ENCODE data around the gene TM4SF18.
"Not testable (repeated sequence)": the region's sequence is repeated elsewhere in the genome, so short reads cannot be mapped to it uniquely, and the experiment has no call there.

Gene TM4SF18, protein sequence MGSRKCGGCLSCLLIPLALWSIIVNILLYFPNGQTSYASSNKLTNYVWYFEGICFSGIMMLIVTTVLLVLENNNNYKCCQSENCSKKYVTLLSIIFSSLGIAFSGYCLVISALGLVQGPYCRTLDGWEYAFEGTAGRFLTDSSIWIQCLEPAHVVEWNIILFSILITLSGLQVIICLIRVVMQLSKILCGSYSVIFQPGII

DNA sequence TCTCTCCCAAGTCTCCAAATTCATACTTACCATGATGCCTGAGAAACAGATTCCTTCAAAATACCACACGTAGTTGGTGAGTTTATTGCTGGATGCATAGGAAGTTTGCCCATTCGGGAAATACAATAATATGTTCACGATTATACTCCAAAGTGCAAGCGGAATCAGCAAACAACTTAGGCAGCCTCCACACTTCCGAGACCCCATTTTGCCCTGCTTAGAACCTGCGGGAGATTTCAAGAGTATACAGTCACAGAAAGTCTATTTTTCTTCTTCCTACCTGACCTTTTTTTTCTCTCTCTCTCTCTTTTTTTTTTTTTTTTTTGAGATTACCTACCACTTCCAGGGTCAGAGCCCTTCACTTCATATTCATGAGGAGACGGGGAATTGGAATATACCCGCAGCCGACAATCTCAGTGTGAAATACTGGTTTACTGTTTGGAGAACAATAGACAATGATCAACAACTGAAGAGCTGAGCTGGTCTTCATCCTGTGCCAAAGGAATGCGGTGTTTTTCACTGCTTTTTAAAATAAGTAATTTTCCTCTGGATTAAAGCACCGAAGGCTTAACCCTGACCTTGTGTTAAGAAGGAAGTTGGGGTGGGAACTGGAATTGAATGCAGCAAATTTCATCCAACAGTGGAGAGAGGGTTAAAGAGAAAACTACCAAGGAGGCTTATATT is at the start of gene TM4SF18:
TM4SF18 (minus strand) TSS at position 461 of the 684 bp plus-strand sequence; CDS start at position 207, 254 bp downstream.
- DNase-seq: no peak

DNA sequence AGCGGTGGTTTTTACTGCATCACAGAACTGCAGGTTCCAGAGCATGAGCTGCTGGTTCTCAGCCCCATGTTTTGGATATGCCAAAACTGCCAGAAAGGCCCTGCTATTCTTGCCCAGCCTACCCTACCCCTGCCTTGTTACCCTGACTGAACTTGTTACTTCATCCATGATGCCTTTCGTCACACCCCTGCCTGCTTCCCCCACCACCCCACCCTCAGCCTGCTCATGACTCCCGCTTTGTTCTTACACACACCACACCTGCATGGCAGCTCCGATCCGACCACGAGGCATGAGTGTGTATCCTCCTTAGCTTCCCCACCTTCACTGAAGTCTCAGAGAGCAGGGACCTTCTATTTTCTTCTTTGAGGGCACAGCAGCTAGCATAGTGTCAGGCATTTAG is 49.1 kb upstream of the TM4SF18 start:
- DNase-seq: no peak

DNA sequence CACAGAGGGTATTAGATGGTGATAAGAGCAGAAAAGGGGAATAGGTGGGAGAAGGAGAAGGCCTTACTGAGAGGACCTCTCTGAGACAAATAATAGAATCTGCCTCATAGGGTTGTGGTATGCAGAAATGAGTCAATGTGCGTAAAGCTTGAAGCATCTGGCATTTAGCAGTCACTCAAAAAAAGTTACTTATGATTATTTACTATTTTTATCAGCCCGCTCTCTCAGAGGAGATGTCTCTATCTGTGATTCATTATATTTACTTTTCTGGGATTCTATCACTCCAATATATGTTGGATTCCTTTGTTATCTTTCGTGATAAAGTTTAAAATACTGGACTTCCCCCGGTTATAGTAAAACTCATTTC is 48.6 kb upstream of the TM4SF18 start:
- DNase-seq: peak; percentile 83

DNA sequence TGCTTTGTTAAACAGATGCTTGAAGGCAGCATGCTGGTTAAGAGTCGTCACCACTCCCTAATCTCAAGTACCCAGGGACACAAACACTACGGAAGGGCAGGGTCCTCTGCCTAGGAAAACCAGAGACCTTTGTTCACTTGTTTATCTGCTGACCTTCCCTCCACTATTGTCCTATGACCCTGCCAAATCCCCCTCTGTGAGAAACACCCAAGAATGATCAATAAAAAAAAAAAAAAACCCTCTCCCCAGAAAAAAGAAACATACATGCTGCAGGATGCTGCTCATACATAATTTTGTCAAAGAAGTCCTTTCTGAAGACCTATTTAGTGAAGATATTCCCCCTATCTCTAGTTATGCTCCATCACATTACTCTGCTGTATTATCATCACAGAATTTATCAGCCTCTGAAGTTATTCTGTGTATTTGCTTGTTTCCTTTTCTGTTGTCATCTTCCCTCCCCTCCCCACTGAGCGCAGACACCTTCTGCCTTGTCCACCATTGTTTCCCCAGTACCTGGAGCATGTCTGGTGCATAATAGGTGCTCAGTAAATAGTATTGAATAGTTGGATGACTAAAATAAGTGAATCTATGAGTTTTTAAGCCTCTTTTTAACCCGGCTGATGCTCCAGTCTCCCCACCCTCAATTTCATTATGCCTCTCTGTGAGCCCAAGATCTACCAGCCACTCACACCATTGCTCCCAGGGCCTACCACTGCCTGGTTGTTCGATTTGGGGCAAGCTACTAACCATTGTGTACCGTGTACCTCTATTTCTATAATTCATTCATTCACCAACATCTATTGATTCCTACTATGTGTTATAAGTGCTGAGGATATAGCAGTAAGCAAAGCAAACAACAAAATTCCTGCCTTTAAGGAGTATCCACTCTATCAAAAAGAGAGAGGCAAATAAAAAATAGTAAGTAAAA is 48.0 kb upstream of the TM4SF18 start:
- DNase-seq: no peak

DNA sequence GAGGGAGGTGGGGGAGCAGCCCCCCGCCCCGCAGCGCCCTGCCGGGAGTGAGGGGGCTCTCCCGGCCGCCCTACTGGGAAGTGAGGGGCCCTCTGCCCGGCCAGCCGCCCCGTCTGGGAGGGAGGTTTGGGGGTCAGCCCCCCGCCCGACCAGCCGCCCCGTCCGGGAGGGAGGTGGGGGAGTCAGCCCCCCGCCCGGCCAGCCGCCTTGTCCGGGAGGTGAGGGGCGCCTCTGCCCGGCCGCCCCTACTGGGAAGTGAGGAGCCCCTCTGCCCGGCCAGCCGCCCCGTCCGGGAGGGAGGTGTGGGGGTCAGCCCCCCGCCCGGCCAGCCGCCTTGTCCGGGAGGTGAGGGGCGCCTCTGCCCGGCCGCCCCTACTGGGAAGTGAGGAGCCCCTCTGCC is 46.8 kb upstream of the TM4SF18 start:
- not testable (repeated sequence) for DNase-seq

DNA sequence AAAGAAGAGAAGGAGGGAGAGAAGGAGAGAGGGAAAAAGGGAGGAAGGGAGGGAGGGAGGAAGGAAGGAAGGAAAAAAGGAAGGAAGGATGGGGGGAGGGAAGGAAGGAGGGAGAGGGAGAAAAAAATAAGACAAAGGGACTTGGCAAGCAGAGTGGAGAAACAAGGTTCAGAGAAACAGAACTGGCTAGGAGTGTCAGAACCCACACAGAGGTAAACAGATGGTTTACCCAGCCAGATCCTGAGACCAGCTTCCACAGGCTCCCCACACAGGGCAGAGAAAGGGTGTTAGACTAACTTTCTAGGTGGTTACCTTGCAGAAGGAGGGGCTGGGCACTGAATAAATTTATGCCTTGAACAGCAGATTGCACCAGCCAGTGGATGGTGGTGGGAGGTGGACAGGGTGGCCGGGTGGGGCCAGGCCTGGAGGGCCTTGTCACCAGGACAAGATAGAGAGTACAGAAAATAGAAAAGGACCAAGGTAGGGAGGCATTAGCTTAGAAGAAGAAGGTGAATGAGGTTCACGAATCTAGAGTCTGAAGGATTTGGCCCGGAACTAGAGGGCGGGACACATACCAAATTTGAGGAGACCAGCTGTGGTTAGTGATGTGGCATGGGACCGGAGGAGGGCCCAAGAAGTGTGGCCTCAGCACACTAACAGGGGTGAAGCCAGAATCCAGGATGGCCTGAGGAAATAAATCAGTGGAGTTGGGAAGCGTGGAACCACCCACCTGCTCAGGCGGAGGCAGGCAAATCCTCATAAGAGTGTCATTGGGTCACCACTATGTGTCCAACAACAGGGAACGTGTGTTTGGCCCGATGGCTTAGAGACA is 45.3 kb upstream of the TM4SF18 start:
- DNase-seq: no peak

DNA sequence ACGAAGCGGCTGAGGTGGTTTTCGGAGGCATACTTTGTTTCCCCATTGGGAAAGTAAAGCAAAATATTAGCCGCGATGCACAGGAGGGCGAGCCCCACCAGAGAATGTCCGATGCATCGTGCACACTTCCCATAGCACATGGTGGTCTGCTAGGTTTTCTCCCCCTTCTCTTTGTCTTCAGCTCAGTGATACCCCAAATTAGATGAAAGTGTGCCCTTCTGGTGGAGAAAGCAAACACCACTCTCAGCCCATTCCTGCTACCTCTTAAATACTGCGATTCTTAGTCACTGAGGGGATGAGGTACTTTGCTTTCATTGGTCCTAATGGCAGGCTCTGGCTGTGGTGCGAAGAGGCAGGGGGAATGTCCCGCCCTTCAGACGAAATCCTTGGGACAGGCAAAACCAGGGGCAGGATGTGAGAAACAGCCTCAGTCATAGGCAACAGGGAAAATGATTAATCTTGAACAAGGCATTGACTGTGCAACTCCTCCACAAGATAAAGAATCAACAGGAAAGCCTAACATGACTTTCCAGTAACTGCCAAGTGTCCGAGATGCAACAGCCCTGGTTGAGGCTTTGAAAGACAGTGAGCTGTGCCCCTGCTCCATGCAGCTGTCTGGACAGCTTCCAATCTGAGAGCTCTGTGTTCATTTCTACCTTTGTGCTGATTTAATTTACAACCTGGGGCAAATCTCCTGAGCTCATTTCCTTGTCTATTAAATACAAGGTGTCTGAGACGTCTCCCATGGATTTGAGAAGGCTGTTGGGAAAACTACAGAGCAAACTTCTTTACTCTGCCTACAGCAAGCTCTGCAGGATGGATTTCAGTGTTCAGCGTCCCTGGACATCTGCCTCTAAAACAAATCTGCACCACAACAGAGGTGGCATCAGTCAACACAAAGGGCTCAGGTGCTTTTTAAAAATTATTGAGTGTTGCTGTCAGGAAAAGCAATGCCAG is 44.2 kb upstream of the TM4SF18 start, which contains the start of gene TM4SF1:
TM4SF1 (minus strand) TSS at position 242 of the 957 bp plus-strand sequence; CDS start at position 140, 102 bp downstream.
- peak; percentile 95 for DNase-seq

DNA sequence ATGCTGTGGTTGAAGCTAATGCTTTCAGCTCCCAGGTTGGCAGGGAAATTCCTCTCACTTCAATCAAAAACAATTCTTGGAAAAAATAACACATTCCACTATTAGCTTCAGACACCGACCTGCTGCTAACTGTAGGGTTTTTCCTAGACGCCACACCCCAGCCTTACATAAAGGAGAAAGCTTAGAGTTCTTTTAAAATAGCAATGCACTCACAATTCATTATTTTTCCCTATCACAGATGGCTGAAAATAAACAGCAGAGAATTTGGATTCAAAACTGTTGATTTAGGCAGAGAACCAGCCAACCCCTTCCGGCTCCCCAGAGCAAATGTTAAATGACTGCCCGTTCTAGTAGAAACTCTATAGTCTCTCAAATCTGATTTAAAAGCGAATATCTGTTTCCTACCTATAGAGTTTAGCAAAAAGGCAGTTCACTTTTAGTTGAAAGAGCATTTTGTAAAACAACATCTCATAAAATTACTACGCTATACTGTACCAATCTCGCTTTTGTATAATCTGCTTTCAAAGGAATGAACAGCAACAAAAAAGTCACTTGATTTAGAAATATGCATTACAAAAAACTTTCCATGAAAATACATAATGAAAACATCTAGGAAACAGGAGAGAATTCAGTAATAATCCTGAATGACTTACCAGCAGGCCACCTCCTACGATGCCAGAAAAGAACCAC is 43.4 kb upstream of the TM4SF18 start:
- DNase-seq: peak; percentile 35

DNA sequence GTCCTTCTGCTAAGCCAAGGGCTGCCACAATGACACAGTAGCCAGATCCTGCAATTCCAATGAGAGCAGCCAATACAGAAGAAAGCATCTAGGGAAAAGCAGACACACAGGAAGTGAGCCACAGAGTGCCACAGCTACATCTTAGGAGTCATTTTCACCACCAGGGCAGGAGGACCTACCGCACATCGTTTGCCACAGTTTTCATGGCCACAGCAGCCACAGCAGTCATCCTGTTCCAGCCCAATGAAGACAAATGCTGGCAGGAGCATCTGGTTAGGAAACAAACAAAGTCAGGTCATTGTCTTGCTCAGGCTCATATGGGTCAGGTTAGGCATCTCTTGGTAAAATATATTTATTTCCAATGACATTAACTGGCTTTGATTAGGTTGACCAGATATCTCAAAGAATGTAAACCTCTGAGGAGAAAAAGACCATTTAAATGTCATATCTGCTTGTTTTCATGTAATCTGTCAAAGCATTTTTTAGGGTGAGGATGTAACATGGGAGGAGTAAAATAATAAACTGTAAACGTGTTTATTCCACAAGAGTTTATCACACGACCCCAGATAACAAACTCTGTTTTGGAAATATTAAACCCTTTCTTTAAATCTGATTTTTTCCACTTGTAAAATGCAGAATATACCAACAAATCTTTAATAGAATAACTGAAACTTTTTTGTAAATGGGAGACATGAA is 42.2 kb upstream of the TM4SF18 start:
- peak; percentile 28 for DNase-seq

DNA sequence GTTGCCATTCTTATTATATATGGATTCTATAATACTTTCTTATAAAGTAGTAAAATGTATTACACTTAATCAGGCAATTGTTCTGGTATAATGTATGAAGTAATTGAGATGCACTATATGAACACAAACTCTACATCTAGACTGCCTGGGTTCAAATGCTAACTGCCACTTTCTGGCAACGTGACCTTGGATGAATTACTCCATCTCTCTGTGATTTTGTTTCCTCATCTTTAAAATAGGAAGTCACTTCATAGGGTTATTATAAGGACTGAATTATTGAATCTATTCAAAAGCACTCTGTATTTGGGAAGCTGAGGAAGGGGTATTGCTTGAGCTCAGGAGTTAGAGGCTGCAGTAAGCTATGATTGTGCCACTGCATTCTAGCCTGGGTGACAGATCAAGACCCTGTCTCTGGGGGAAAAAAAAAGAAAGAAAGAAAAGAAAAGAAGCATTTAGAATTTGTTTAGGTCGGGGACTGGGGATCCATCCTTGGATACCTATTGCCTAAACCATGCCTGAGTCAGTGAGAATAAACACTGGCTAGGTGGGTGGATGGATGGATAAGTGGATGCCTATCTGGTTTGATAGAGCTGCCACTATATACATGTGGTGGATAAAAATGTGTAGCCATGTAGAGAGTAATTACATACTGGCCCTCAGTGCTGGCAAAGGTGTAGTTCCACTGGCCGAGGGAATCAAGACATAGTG is 41.5 kb upstream of the TM4SF18 start:
- DNase-seq: no peak

DNA sequence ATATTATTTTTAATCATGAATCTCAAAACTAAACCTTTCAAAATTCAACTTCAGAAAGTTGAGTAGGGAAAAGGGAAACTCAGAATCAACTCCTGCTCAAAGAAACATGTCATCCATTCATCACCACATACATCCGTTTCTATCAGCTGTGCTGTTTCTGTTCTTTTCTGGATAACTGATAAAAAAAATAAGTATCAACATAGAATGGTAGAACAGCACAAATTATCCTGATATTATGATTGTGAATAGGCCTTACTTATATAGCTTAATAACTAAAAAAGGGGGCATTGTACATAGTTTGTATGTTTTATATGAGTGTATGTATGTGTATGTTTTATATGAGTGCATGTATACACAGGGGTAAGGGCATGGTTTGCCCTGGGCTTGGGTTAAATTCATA is 41.0 kb upstream of the TM4SF18 start:
- no peak for DNase-seq

DNA sequence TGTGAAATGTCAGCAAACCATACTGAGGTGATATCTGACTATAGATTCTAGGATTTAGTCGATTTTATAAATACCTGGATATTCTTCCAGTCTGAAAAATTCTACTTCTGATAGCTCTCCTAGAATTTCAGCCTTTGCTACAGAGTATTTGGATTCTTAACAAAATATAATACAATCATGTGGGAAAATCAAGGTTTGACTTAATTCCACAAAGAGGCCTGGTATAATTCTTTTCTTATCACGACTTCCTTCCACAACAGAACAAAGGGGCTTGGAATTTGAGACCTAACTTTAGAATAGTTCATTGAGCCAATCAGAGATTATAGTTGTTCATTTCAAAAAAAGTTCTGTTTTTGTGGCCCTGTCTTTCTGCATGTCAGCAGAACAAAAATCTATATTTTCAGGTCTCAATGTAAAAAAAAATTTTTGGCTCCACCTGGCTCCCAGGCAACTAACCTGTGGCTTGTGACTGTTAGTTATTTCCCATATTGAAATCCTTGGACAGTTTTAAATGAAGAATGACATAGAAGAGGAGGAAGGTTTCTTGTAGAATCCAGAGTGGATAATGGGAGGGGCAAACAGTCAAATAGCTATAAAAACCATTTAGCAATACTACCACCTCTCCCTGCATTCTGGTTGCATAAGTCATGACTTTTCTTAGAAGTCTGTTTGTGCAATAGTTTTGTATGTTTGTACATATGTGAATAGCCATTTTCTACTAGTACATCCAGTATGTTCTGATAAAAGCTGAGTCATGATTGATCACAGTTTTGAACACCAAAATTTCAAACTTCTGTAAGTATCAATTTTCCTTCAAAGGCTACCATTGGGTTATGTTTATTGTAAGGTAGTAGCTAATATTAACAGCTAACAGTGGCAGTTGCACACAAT is 40.0 kb upstream of the TM4SF18 start:
- peak; percentile 83 for DNase-seq

DNA sequence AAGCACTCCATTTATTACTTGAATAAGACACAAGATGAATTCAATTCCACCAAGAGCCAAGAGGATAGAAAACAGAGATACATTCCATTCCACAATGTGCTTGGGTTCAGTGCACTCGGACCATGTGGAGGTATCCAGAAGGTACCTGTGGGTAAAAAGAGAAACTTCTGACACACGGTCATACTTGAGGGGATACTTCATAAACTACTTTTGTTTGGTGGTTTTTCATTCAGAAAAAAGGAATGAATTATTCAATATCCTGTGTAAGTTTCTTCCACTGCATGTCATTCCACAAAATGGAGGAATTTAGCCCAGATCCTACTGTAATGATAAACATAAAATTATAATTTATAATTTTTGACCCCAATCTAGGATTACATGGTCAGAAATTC is 38.3 kb upstream of the TM4SF18 start:
- no peak for DNase-seq

DNA sequence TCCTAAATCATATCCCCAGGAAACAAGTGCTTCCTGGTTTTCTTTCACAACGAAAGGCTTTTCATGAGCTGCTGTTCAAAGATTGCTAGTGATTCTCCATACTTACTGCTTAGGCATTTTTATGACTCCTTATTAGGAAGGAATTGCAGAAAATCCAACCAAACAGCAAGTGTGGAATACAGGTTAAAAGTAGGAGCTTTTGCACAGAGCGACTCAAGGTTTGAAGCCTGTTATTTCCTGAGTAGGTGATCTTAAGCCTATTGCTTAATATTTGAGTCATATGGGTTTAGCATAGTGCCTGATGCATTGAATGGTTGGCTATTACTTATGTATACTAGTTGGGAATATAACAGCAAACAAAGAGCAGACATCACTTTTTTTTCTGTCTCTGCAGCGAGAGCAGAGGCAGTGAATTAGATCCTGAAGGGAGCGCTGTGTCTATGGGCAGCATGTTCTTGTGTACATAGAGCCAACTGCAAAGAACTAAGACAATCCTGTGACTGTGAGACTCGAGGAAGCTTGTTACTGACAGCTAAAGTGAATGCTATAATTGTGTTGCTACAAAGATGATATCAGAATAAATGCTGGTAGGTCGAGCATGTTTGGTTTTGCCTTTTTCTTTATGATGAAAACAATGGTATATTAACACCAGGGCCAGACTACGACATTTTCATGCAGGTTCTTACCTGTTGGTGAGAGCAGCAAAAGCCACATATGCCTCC is 37.7 kb upstream of the TM4SF18 start:
- peak; percentile 66 for DNase-seq

DNA sequence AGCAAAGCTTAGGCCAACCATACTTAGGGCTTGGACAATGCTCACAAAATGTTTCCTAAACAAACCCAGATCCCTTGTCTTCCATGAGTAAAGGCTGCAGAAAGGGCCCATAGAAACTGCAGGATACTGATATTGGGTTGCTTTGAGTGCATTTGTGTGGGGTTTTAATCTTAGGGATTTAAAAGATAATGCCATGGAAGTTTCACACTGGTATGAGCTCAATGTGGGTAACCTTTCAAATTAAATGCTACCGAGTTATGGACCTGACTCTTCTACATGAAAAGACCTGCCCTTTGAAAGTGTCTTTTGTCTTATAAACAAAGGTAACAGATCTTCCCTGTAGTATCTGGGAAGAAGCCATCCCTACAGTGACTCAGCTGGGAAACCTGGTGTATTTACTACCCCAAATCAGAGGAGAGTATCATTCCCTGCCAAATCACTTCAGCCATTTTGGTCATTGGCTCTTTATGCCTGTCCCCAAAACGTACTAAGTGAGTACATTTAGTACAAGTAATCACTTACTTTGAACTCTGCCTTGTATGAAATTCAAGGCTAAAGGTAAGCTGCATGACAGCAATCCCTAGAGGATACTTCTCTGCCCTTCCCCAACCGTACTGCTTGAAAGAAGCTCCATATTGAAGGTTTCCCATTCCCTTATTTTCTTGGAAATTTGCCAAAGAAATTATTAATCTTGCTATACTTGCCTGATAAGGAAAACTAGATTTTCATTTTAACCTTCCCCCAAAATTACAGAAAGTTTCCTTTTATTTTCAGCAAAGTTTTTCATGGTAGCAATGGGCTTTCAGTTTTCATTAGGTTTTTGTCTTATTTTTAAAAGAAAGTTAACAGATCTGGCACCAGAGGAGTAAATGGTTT is 36.8 kb upstream of the TM4SF18 start:
- no peak for DNase-seq

DNA sequence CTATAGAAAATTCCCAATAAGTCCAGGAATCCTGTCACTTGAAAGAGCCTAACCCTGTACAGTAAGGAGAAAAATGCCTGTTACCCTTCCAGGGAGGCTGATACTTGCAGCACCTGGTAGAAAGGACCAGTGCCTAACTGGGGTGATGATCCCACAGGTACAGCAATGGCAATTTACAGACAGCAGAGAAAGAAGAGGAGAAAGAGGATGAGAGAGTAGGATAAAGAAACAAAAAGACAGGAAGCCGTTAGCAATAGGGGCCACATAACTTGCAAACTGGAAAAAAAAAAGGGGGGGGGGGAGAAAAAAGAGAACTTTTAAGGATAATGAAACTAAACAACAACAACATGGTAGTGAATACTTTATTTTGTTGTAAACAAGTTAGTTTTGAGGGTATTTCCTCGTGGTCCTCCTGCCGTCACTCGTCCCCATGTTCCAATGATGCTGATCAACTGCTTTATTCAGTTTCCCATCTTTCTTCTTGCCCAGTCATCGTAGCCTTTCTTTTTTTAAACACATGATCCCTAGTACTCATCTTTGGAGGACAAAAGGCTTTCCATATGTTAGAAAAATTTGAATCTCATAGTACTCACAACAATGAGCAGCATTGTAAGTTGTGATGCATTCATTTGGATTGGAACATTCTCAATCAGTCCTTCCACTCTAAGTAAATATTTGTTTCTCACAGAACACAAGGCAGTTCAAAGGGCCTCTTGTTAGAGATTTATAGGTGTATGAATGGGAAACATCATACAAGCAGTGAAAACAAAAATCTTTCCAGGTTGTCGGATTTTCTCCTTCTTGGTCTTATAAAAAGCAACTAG is 35.5 kb upstream of the TM4SF18 start:
- DNase-seq: no peak
